HEK293 (cell line): Measurements from ENCODE around the gene LIMCH1.

Experiments
- CTCF ChIA-PET: fragments of 350-600 bp; formaldehyde crosslinking; extraction: SDS; loops from one replicate; lab custom pipeline; 2021; ENCODE audit warnings: antibody characterized with exemption; lab: Yijun Ruan, JAX
- POLR2A ChIA-PET: fragments of 300-600 bp; formaldehyde crosslinking; extraction: SDS; loops from one replicate; lab custom pipeline; 2020; ENCODE audit warnings: antibody characterized with exemption, inconsistent platforms; lab: Yijun Ruan, JAX
- H3K27ac ChIP-seq: fragments of 200-500 bp; sonication (Bioruptor generic); 2 replicates; pipeline ENCODE4 v1.5.1; 2014; ENCODE audit warnings: low read depth, low read length, control low read depth, inconsistent platforms; ENCODE audit errors: extremely low read depth
- H3K36me3 ChIP-seq, 2 experiments: fragments of 200-500 bp in 1 of 2; sonication (Bioruptor generic) in 1 of 2; 1 replicate in 1 of 2; 2 replicates in 1 of 2; pipeline ENCODE4 v1.5.1; 2014 to 2017; ENCODE audit warnings: inconsistent platforms in 2 of 2, low read length in 2 of 2; ENCODE audit not compliant: control insufficient read depth in 2 of 2, insufficient read depth in 1 of 2
- H3K4me1 ChIP-seq: fragments of 200-500 bp; sonication (Bioruptor generic); 2 replicates; pipeline ENCODE4 v1.5.1; 2014; ENCODE audit warnings: mild to moderate bottlenecking, low read length, inconsistent platforms; ENCODE audit not compliant: control insufficient read depth, insufficient read depth
- H3K4me3 ChIP-seq: 2 replicates; pipeline ENCODE4 v1.5.1; 2011; ENCODE audit warnings: low read depth, mild to moderate bottlenecking, control low read depth, low read length, moderate library complexity
- H3K9me3 ChIP-seq: fragments of 200-500 bp; sonication (Bioruptor generic); 2 replicates; pipeline ENCODE4 v1.5.1; 2014; ENCODE audit warnings: low read depth, low read length, inconsistent platforms; ENCODE audit not compliant: control insufficient read depth, insufficient read depth
- FEZF1 ChIP-seq: fragments of 450-650 bp; formaldehyde crosslinking; IDR thresholded peaks from 2 replicates; pipeline ENCODE4 v1.5.1; 2016; ENCODE audit warnings: missing biosample characterization, missing genetic modification characterization
- GLI2 ChIP-seq: fragments of 450-650 bp; formaldehyde crosslinking; IDR thresholded peaks from 2 replicates; pipeline ENCODE4; 2017; ENCODE audit warnings: missing biosample characterization, missing genetic modification characterization, low read depth, borderline replicate concordance
- HOXC10 ChIP-seq: sonication (generic); formaldehyde crosslinking; IDR thresholded peaks from 2 replicates; pipeline ENCODE4 v1.8.1; 2023; ENCODE audit warnings: mild to moderate bottlenecking, missing genetic modification reagents
- OVOL3 ChIP-seq: fragments of 450-650 bp; formaldehyde crosslinking; IDR thresholded peaks from 2 replicates; pipeline ENCODE4 v1.5.1; 2016; ENCODE audit warnings: missing biosample characterization, missing genetic modification characterization
- PRDM1 ChIP-seq: fragments of 450-650 bp; formaldehyde crosslinking; IDR thresholded peaks from 2 replicates; pipeline ENCODE4; 2016; ENCODE audit warnings: missing biosample characterization, missing genetic modification characterization
- YY2 ChIP-seq: fragments of 450-650 bp; formaldehyde crosslinking; IDR thresholded peaks from 2 replicates; pipeline ENCODE4 v1.5.1; 2016; ENCODE audit warnings: missing biosample characterization, missing genetic modification characterization
- ZEB2 ChIP-seq: fragments of 450-650 bp; formaldehyde crosslinking; IDR thresholded peaks from 2 replicates; pipeline ENCODE4 v1.5.1; 2016; ENCODE audit warnings: missing biosample characterization, missing genetic modification characterization
- ZFP41 ChIP-seq: fragments of 450-650 bp; formaldehyde crosslinking; IDR thresholded peaks from 2 replicates; pipeline ENCODE4 v1.5.1; 2016; ENCODE audit warnings: missing biosample characterization, missing genetic modification characterization, borderline replicate concordance
- ZNF121 ChIP-seq: fragments of 450-650 bp; formaldehyde crosslinking; IDR thresholded peaks from 2 replicates; pipeline ENCODE4 v1.5.1; 2016; ENCODE audit warnings: missing biosample characterization, missing genetic modification characterization
- ZNF175 ChIP-seq: fragments of 450-650 bp; formaldehyde crosslinking; IDR thresholded peaks from 2 replicates; pipeline ENCODE4 v1.5.1; 2016; ENCODE audit warnings: missing biosample characterization, missing genetic modification characterization
- ZNF585B ChIP-seq: fragments of 450-650 bp; formaldehyde crosslinking; IDR thresholded peaks from 2 replicates; pipeline ENCODE4 v1.5.1; 2016; ENCODE audit warnings: missing biosample characterization, missing genetic modification characterization
- ZNF623 ChIP-seq: fragments of 450-650 bp; formaldehyde crosslinking; IDR thresholded peaks from 2 replicates; pipeline ENCODE4 v1.5.1; 2016; ENCODE audit warnings: missing biosample characterization, missing genetic modification characterization
- ZNF658 ChIP-seq: fragments of 450-650 bp; formaldehyde crosslinking; IDR thresholded peaks from 2 replicates; pipeline ENCODE4; 2016; ENCODE audit warnings: missing biosample characterization, missing genetic modification characterization
- ZNF76 ChIP-seq: fragments of 450-650 bp; formaldehyde crosslinking; IDR thresholded peaks from 2 replicates; pipeline ENCODE4; 2016; ENCODE audit warnings: low read depth, missing biosample characterization, missing genetic modification characterization, borderline replicate concordance
- TF ChIP-seq, protein P1 (sequence below): fragments of 450-650 bp; formaldehyde crosslinking; IDR thresholded peaks from 2 replicates; pipeline ENCODE4 v1.5.1; 2016; ENCODE audit warnings: missing biosample characterization, missing genetic modification characterization
- TF ChIP-seq, protein P2 (sequence below): fragments of 450-650 bp; formaldehyde crosslinking; IDR thresholded peaks from 2 replicates; pipeline ENCODE4 v1.5.1; 2016; ENCODE audit warnings: missing biosample characterization, missing genetic modification characterization, borderline replicate concordance
- TF ChIP-seq, protein P3 (sequence below): fragments of 450-650 bp; formaldehyde crosslinking; IDR thresholded peaks from 2 replicates; pipeline ENCODE4; 2016; ENCODE audit warnings: missing biosample characterization, missing genetic modification characterization
- TF ChIP-seq, protein P4 (sequence below): fragments of 450-650 bp; formaldehyde crosslinking; IDR thresholded peaks from 2 replicates; pipeline ENCODE4 v1.5.1; 2016; ENCODE audit warnings: missing biosample characterization, missing genetic modification characterization

Gene LIMCH1

DNA sequence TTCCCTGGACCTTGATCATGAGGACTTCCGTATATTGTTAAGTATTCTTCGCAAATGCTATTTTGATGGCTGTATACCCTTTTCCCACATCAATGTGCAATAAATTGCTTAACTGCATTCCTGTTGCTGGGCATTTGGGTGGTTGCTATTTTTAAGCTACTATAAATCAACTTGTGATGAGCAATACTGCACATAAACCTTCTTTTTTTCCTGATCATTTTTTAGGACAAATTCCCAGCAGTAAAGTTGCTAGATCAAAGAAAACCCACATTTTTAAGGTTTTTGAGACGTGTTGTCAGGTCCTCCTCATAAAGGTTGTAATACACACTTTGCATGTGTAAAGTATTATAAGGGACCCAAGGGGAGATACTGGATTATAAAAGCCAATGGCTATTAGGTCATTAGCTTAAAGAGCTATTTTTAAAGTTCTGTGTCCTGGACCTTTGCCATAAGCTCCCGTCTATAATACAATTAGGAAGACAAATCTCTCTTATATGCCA, 35.6 kb downstream of the LIMCH1 start:
- H3K27ac ChIP-seq, result no peak overlapping the region
- no peak overlapping the region for H3K4me3 ChIP-seq
- H3K4me1 ChIP-seq, result peaks cover 7% of the 10 kb centered on the region; the same call in 1 of the 2 replicates
- ChIA-PET CTCF (interaction anchor here (0.7 kb wide), 1 partner anchor 29 kb away, joined by 4 read pairs; no protein-coding TSS in a partner anchor), POLR2A (no interaction called here)
- no peaks in the 10 kb centered on the region for H3K36me3 ChIP-seq
- TF ChIP-seq ZNF658 (tag by site-specific recombination), result no peak
- no peak for TF ChIP-seq OVOL3
- TF ChIP-seq, protein P1, sequence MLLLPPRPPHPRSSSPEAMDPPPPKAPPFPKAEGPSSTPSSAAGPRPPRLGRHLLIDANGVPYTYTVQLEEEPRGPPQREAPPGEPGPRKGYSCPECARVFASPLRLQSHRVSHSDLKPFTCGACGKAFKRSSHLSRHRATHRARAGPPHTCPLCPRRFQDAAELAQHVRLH (tag by site-specific recombination), result no peak
- peak; percentile 38; the same call in 1 of the 2 replicates for TF ChIP-seq FEZF1 (tag by site-specific recombination)
- H3K9me3 ChIP-seq, result no peaks in the 10 kb centered on the region

DNA sequence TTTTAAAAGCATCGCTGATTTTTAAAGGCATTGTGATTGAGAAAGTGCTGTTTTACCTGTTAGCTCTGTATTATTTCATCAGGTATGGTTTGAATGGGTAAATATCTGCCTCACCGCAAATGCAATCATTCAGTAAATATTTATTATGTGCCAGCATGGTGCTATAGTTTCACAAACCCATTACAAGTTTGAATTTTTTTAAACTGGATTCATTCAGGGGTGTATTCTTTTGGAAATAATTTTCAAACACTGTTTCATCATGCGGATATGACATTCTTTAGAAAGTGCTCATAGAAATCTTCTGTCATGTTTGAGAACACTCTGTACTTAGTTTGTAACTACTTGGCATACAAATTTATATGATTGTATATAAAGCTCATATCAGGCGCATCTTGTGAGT, 37.2 kb downstream of the LIMCH1 start:
- H3K27ac ChIP-seq, result no peak overlapping the region
- no peaks in the 10 kb centered on the region for H3K9me3 ChIP-seq
- POLR2A ChIA-PET, result no interaction called here
- CTCF ChIA-PET, result interaction anchor here (0.6 to 1.2 kb wide), 2 partner anchors 41 to 87 kb away, joined by 3 to 6 read pairs; no protein-coding TSS in a partner anchor
- H3K36me3 ChIP-seq, result no peaks in the 10 kb centered on the region
- H3K4me1 ChIP-seq, result peaks cover 7% of the 10 kb centered on the region; the same call in 1 of the 2 replicates
- H3K4me3 ChIP-seq, result no peak overlapping the region
- no peak for TF ChIP-seq ZNF585B
- TF ChIP-seq ZNF175 (tag by site-specific recombination), result no peak

DNA sequence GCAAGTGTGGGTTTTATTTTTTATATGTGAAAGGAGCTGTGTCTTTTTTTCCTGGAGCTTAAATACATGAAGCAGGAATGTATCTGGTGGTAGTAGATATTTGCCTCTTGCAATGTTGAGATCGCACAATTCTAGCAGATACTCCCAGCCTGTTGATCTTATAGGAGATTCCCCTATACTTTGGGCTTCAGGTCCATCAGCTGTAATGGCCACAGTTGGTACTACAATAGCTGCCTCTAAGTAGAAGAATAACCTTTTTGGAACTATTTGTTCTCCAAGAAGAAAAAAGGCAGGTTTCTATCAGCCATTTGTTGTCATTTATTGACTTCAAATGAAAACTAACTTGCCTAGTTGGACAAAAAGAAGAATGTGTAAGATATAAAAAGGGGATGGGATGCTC, 37.7 kb downstream of the LIMCH1 start:
- no peak overlapping the region for H3K27ac ChIP-seq
- H3K4me1 ChIP-seq, result peaks cover 7% of the 10 kb centered on the region; the same call in 1 of the 2 replicates
- no peaks in the 10 kb centered on the region for H3K9me3 ChIP-seq
- POLR2A ChIA-PET, result no interaction called here
- TF ChIP-seq ZNF76 (tag by site-specific recombination) (no peak), ZEB2 (tag by site-specific recombination) (no peak), ZNF121 (tag by site-specific recombination) (no peak), PRDM1 (no peak)
- H3K36me3 ChIP-seq, result no peaks in the 10 kb centered on the region
- CTCF ChIA-PET, result interaction anchor here (0.6 kb wide), 2 partner anchors 41 to 116 kb away, joined by 3 to 6 read pairs; no protein-coding TSS in a partner anchor
- H3K4me3 ChIP-seq, result no peak overlapping the region

DNA sequence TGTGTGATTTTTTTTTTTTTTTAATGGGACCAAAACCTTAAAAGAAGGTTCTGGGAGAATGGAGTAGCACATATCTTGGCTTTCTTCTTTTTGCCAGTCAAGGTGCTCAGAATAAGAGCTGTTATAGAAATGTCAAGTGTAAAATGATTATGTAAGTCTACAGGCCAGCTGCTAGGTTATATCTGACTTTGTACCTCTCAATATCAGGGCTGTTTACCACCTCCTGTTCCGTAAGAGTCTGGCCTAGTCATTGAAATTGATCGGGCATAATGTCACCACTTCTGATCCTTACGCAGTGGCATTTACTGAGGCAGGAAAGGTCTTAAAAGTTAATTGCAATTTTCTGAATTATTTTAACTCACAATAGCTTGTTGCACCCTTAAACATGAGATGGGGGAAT, 41.1 kb downstream of the LIMCH1 start:
- ChIA-PET POLR2A (no interaction called here), CTCF (interaction anchor here (0.5 kb wide), 1 partner anchor 161 kb away, joined by 3 read pairs; no protein-coding TSS in a partner anchor)
- Histone ChIP-seq H3K36me3 (no peaks in the 10 kb centered on the region), H3K4me3 (no peak overlapping the region), H3K27ac (no peak overlapping the region), H3K4me1 (no peaks in the 10 kb centered on the region), H3K9me3 (no peaks in the 10 kb centered on the region)
- TF ChIP-seq, protein P2, sequence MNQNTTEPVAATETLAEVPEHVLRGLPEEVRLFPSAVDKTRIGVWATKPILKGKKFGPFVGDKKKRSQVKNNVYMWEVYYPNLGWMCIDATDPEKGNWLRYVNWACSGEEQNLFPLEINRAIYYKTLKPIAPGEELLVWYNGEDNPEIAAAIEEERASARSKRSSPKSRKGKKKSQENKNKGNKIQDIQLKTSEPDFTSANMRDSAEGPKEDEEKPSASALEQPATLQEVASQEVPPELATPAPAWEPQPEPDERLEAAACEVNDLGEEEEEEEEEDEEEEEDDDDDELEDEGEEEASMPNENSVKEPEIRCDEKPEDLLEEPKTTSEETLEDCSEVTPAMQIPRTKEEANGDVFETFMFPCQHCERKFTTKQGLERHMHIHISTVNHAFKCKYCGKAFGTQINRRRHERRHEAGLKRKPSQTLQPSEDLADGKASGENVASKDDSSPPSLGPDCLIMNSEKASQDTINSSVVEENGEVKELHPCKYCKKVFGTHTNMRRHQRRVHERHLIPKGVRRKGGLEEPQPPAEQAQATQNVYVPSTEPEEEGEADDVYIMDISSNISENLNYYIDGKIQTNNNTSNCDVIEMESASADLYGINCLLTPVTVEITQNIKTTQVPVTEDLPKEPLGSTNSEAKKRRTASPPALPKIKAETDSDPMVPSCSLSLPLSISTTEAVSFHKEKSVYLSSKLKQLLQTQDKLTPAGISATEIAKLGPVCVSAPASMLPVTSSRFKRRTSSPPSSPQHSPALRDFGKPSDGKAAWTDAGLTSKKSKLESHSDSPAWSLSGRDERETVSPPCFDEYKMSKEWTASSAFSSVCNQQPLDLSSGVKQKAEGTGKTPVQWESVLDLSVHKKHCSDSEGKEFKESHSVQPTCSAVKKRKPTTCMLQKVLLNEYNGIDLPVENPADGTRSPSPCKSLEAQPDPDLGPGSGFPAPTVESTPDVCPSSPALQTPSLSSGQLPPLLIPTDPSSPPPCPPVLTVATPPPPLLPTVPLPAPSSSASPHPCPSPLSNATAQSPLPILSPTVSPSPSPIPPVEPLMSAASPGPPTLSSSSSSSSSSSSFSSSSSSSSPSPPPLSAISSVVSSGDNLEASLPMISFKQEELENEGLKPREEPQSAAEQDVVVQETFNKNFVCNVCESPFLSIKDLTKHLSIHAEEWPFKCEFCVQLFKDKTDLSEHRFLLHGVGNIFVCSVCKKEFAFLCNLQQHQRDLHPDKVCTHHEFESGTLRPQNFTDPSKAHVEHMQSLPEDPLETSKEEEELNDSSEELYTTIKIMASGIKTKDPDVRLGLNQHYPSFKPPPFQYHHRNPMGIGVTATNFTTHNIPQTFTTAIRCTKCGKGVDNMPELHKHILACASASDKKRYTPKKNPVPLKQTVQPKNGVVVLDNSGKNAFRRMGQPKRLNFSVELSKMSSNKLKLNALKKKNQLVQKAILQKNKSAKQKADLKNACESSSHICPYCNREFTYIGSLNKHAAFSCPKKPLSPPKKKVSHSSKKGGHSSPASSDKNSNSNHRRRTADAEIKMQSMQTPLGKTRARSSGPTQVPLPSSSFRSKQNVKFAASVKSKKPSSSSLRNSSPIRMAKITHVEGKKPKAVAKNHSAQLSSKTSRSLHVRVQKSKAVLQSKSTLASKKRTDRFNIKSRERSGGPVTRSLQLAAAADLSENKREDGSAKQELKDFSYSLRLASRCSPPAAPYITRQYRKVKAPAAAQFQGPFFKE (tag by site-specific recombination), result no peak
- TF ChIP-seq, protein P3, sequence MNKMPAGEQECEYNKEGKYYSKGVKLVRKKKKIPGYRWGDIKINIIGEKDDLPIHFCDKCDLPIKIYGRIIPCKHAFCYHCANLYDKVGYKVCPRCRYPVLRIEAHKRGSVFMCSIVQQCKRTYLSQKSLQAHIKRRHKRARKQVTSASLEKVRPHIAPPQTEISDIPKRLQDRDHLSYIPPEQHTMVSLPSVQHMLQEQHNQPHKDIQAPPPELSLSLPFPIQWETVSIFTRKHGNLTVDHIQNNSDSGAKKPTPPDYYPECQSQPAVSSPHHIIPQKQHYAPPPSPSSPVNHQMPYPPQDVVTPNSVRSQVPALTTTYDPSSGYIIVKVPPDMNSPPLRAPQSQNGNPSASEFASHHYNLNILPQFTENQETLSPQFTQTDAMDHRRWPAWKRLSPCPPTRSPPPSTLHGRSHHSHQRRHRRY (tag by site-specific recombination), result no peak
- TF ChIP-seq HOXC10 (CRISPR knock-in tag), result no peak
- TF ChIP-seq, protein P4, sequence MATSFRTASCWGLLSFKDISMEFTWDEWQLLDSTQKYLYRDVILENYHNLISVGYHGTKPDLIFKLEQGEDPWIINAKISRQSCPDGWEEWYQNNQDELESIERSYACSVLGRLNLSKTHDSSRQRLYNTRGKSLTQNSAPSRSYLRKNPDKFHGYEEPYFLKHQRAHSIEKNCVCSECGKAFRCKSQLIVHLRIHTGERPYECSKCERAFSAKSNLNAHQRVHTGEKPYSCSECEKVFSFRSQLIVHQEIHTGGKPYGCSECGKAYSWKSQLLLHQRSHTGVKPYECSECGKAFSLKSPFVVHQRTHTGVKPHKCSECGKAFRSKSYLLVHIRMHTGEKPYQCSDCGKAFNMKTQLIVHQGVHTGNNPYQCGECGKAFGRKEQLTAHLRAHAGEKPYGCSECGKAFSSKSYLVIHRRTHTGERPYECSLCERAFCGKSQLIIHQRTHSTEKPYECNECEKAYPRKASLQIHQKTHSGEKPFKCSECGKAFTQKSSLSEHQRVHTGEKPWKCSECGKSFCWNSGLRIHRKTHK (tag by site-specific recombination), result no peak
- no peak for TF ChIP-seq ZFP41
- TF ChIP-seq ZNF623 (tag by site-specific recombination), result no peak
- no peak for TF ChIP-seq PRDM1
- no peak for TF ChIP-seq GLI2
- no peak for TF ChIP-seq YY2 (tag by site-specific recombination)
